ENCODE data around the gene TRPC3. TPM values are rescaled to one million over a fixed set of nuclear protein-coding genes. Genes with fewer than 3 reads are reported as not detected.

The TRPC3 gene
- polyA plus RNA-seq, 3 donors, result not detected

GRCh38 chr4:121863799-121864198, 88.1 kb downstream of the TRPC3 start:
- Histone ChIP-seq H3K4me2 (replicated peaks; ENCODE audit: extremely low read depth, low read length, poor library complexity, severe bottlenecking) (no peak overlapping the region), H3K4me1 (ENCODE audit: control insufficient read depth in 1 of 2, insufficient read depth in 2 of 2, low read length in 2 of 2) (no peaks in the 10 kb centered on the region), H3K36me3 (replicated peaks in 1 of 2; ENCODE audit: control insufficient read depth in 1 of 2, insufficient read depth in 2 of 2, low read length in 2 of 2) (peaks cover 17 to 33% of the 10 kb centered on the region in 2 donors), H3K9me3 (replicated peaks in 1 of 2; ENCODE audit: control insufficient read depth in 1 of 2, insufficient read depth in 1 of 2, low read length in 2 of 2) (no peaks in the 10 kb centered on the region), H3K79me2 (ENCODE audit: insufficient read depth, low read length) (no peaks in the 10 kb centered on the region), H3K27me3 (ENCODE audit: control insufficient read depth in 2 of 2, insufficient read depth in 2 of 2, low read length in 2 of 2) (no peaks in the 10 kb centered on the region), H3K27ac (ENCODE audit: low read depth in 1 of 2, low read length in 2 of 2) (no peak overlapping the region), H3K9ac (ENCODE audit: insufficient read depth, low read length, poor library complexity, severe bottlenecking) (no peak overlapping the region), H4K20me1 (ENCODE audit: insufficient read depth, low read length) (no peaks in the 10 kb centered on the region), H2AFZ (ENCODE audit: insufficient read depth, low read depth, low read length, poor library complexity, severe bottlenecking) (no peak overlapping the region), H3K4me3 (replicated peaks in 1 of 3; ENCODE audit: low read depth in 2 of 3, low read length in 3 of 3) (no peak overlapping the region)
- no peak for DNase-seq
- peaks cover 0 to 3% (median 3%) of the 10 kb centered on the region in 3 donors for H3K27me3 Mint-ChIP-seq (ENCODE audit: low read depth in 3 of 3)
- H3K4me1 Mint-ChIP-seq, result peaks cover 1% of the 10 kb centered on the region
- intact Hi-C loops (cut with micrococcal nuclease), result no loop called here
- 100% methylated on average over 5 of the region's 7 CpGs for WGBS (ENCODE audit: insufficient coverage)
- no peak overlapping the region for H3K4me3 Mint-ChIP-seq
- TF ChIP-seq CTCF (IDR thresholded peaks at IDR 0.05), result no peak
- peaks cover 0 to 2% (median 0%) of the 10 kb centered on the region in 7 donors for H3K9me3 Mint-ChIP-seq
- no peak overlapping the region for H3K27ac Mint-ChIP-seq
- peaks cover 25 to 33% of the 10 kb centered on the region in 2 donors for H3K36me3 Mint-ChIP-seq

- Mint-ChIP-seq H3K4me1 (no peaks in the 10 kb centered on the region), H3K27me3 (ENCODE audit: low read depth in 3 of 3) (peaks cover 0 to 2% (median 0%) of the 10 kb centered on the region in 3 donors), H3K27ac (no peak overlapping the region), H3K9me3 (no peaks in the 10 kb centered on the region), H3K36me3 (peaks cover 26 to 30% of the 10 kb centered on the region in 2 donors), H3K4me3 (no peak overlapping the region)
- WGBS (ENCODE audit: insufficient coverage), result no CpG with 5 or more reads among the region's 2 CpGs
- Histone ChIP-seq H3K9ac (ENCODE audit: insufficient read depth, low read length, poor library complexity, severe bottlenecking) (no peak overlapping the region), H3K4me2 (replicated peaks; ENCODE audit: extremely low read depth, low read length, poor library complexity, severe bottlenecking) (no peak overlapping the region), H4K20me1 (ENCODE audit: insufficient read depth, low read length) (no peaks in the 10 kb centered on the region), H3K79me2 (ENCODE audit: insufficient read depth, low read length) (no peaks in the 10 kb centered on the region), H3K4me1 (ENCODE audit: control insufficient read depth in 1 of 2, insufficient read depth in 2 of 2, low read length in 2 of 2) (no peaks in the 10 kb centered on the region), H3K27ac (ENCODE audit: low read depth in 1 of 2, low read length in 2 of 2) (no peak overlapping the region), H3K36me3 (replicated peaks in 1 of 2; ENCODE audit: control insufficient read depth in 1 of 2, insufficient read depth in 2 of 2, low read length in 2 of 2) (peaks cover 18 to 40% of the 10 kb centered on the region in 2 donors), H3K27me3 (ENCODE audit: control insufficient read depth in 2 of 2, insufficient read depth in 2 of 2, low read length in 2 of 2) (no peaks in the 10 kb centered on the region), H2AFZ (ENCODE audit: insufficient read depth, low read depth, low read length, poor library complexity, severe bottlenecking) (no peak overlapping the region), H3K4me3 (replicated peaks in 1 of 3; ENCODE audit: low read depth in 2 of 3, low read length in 3 of 3) (no peak overlapping the region), H3K9me3 (replicated peaks in 1 of 2; ENCODE audit: control insufficient read depth in 1 of 2, insufficient read depth in 1 of 2, low read length in 2 of 2) (no peaks in the 10 kb centered on the region)
- TF ChIP-seq CTCF (IDR thresholded peaks at IDR 0.05), result no peak
- intact Hi-C loops (cut with micrococcal nuclease), result no loop called here
- no peak for DNase-seq
Measured at GRCh38 chr4:121861426-121861825, 90.4 kb downstream of the TRPC3 start.
